GM23338 (cell line): ENCODE results near the gene SMG6. TPM values are rescaled to one million over a fixed set of nuclear protein-coding genes. Genes with fewer than 3 reads are reported as not detected.

ENCODE experiments used
- ATAC-seq: fragments of 200-7000 bp; cut with Tn5 transposase; 3 replicates; pipeline ENCODE4 v1.9.1; 2020
- DNase-seq: peaks from one replicate; pipeline ENCODE4 v3.0.0-alpha.2; 2015; ENCODE audit warnings: low spot score
- H2AFZ ChIP-seq: fragments of 200-600 bp; sonication (generic); 2 replicates; pipeline ENCODE4 v1.8.0; 2016; ENCODE audit warnings: antibody characterized with exemption, mild to moderate bottlenecking, moderate library complexity
- H3F3A ChIP-seq: fragments of 200-600 bp; sonication (generic); replicated peaks from 2 replicates; pipeline ENCODE4 v1.8.0; 2017; ENCODE audit warnings: antibody characterized with exemption, mixed run types, low read depth
- H3K27ac ChIP-seq: fragments of 200-600 bp; sonication (generic); 2 replicates; pipeline ENCODE4 v1.6.1; 2016; ENCODE audit warnings: low read depth
- H3K27me3 ChIP-seq: fragments of 200-600 bp; sonication (generic); 2 replicates; pipeline ENCODE4 v1.8.0; 2016; ENCODE audit warnings: mild to moderate bottlenecking, mixed run types, moderate library complexity; ENCODE audit not compliant: insufficient read depth
- H3K36me3 ChIP-seq: fragments of 200-600 bp; sonication (generic); 2 replicates; pipeline ENCODE4 v1.8.0; 2016; ENCODE audit warnings: mild to moderate bottlenecking; ENCODE audit not compliant: insufficient read depth
- H3K4me1 ChIP-seq: fragments of 200-600 bp; sonication (generic); 2 replicates; pipeline ENCODE4 v1.8.0; 2016; ENCODE audit warnings: mild to moderate bottlenecking, moderate library complexity; ENCODE audit not compliant: insufficient read depth
- H3K4me2 ChIP-seq: fragments of 200-600 bp; sonication (generic); 2 replicates; pipeline ENCODE4 v1.7.1; 2017; ENCODE audit warnings: mixed run types
- H3K4me3 ChIP-seq: fragments of 200-600 bp; sonication (generic); 2 replicates; pipeline ENCODE4 v1.6.1; 2016; ENCODE audit warnings: mixed run types
- H3K79me2 ChIP-seq: fragments of 200-600 bp; sonication (generic); replicated peaks from 2 replicates; pipeline ENCODE4 v1.8.0; 2017; ENCODE audit warnings: mild to moderate bottlenecking; ENCODE audit not compliant: insufficient read depth
- H3K9me2 ChIP-seq: fragments of 200-600 bp; sonication (generic); 2 replicates; pipeline ENCODE4 v1.8.0; 2017; ENCODE audit not compliant: insufficient read depth
- H4K20me1 ChIP-seq: fragments of 200-600 bp; sonication (generic); replicated peaks from 2 replicates; pipeline ENCODE4 v1.8.0; 2017; ENCODE audit warnings: mild to moderate bottlenecking; ENCODE audit not compliant: insufficient read depth
- H3K27ac Mint-ChIP-seq: 2 replicates; pipeline ENCODE4 v1.8.0; 2020; ENCODE audit warnings: inconsistent platforms, mild to moderate bottlenecking, moderate library complexity, mixed read lengths
- H3K27me3 Mint-ChIP-seq: 3 replicates; pipeline ENCODE4 v1.8.0; 2022; ENCODE audit warnings: low read depth, mild to moderate bottlenecking, moderate library complexity, mixed read lengths, inconsistent platforms; ENCODE audit not compliant: insufficient read depth, poor library complexity
- H3K36me3 Mint-ChIP-seq: 3 replicates; pipeline ENCODE4 v1.8.0; 2021; ENCODE audit warnings: low read depth, mild to moderate bottlenecking, inconsistent platforms, moderate library complexity, mixed read lengths
- H3K4me1 Mint-ChIP-seq: 3 replicates; pipeline ENCODE4 v1.8.0; 2020; ENCODE audit warnings: mild to moderate bottlenecking, inconsistent platforms, mixed read lengths
- H3K4me3 Mint-ChIP-seq: 3 replicates; pipeline ENCODE4 v1.8.0; 2021; ENCODE audit warnings: moderate library complexity, mild to moderate bottlenecking, inconsistent platforms, mixed read lengths
- H3K9me3 Mint-ChIP-seq: 3 replicates; pipeline ENCODE4 v1.8.0; 2020; ENCODE audit warnings: moderate library complexity, mild to moderate bottlenecking, inconsistent platforms, mixed read lengths
- CTCF ChIP-seq, 2 experiments: fragments of 200-600 bp in 1 of 2; sonication (generic) in 1 of 2; conservative IDR thresholded peaks; 2 replicates each; pipeline versions ENCODE4 v1.5.1 to v1.6.1; 2016 to 2017; ENCODE audit warnings: antibody characterized with exemption in 2 of 2, low read depth in 2 of 2, mild to moderate bottlenecking in 2 of 2, moderate library complexity in 1 of 2
- EZH2 ChIP-seq: fragments of 200-600 bp; sonication (generic); IDR thresholded peaks from one replicate; pipeline ENCODE4 v1.8.0; 2017; ENCODE audit warnings: antibody characterized with exemption, mild to moderate bottlenecking, low read depth; ENCODE audit not compliant: unreplicated experiment
- POLR2AphosphoS5 ChIP-seq: IDR thresholded peaks from 2 replicates; pipeline ENCODE4 v1.6.1; 2016; ENCODE audit warnings: antibody characterized with exemption, low read depth
- polyA plus RNA-seq: library from polyadenylated mRNA; unstranded; fragments of >200 nt; fragmentation: Nextera tagmentation; extraction: Ambion mirVana; gene quantifications from 2 replicates; pipeline ENCODE4 v1.2.1, GENCODE V29; 2016
- total RNA-seq: library from RNA; depleted of rRNA; stranded (reverse); fragments of >200 nt; shearing (Covaris generic); gene quantifications from 2 replicates; pipeline ENCODE4 v1.2.3, GENCODE V29; 2014
- TF ChIP-seq, protein P1 (sequence below): IDR thresholded peaks from one replicate; pipeline ENCODE4 v1.6.1; 2018; ENCODE audit warnings: antibody characterized with exemption; ENCODE audit not compliant: unreplicated experiment
- TF ChIP-seq, protein P2 (sequence below): IDR thresholded peaks from 2 replicates; pipeline ENCODE4 v1.6.1; 2016; ENCODE audit warnings: antibody characterized with exemption

SMG6 gene
- total and polyA plus RNA-seq, 2 experiments from 2014 or later, result 10.4 to 43.1 TPM

DNA sequence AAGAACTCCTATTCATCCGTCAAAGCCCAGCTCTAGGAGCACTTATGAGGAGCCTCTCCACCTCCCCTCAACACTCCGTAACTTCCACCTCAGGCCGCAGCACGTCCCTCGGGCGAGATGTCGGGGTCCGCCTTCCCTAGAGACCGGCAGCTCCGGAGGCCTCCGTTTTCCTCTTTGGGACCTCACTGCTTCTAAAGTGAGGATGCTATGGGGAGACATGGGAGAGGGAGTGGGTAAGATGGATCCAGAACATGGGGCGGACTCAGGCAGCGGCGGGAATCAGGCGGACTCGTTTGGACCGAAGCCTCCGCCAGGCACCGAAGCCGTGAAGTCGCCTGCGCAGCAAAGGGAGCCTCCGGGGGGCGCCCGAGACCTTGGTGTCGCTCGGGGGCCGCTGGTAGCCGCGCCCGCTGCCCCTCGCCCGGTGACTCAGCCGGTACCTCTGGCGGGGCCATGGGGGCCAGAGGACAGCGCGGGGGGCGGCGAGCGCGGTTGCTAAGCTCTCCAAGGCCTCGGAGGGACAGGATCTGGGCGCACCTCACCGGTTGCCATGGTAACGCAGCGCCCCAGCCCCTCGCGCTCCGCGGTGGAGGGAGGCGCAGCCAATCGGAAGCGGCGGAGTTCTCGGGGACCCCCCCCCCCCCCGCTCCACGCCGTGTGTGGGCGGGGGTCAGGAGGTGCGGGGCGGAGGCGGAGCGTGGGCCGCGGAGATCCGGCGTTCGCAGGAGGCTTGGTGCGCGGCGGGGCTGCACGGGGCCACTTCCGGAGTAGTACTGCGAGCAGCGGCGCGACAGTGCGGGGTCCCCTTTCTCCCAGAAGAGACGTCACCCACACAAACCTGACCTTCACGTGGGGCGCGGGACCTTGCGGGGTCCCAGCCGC, 250.0 kb downstream of the SMG6 start:
- Histone ChIP-seq H3K27ac (no peak overlapping the region), H3F3A (peaks cover 12% of the 10 kb centered on the region; the same call in 1 of the 2 replicates), H4K20me1 (no peaks in the 10 kb centered on the region; the same call in 1 of the 2 replicates), H3K4me3 (peak overlapping the region; percentile 59), H3K4me2 (peak overlapping the region; percentile 81), H3K4me1 (peaks cover 6% of the 10 kb centered on the region; the same call in 1 of the 2 replicates), H2AFZ (no peak overlapping the region; the same call in 1 of the 2 replicates), H3K27me3 (peaks cover 93% of the 10 kb centered on the region), H3K9me2 (no peaks in the 10 kb centered on the region), H3K79me2 (no peaks in the 10 kb centered on the region), H3K36me3 (no peaks in the 10 kb centered on the region)
- Mint-ChIP-seq H3K27ac (no peak overlapping the region), H3K36me3 (no peaks in the 10 kb centered on the region; the same call in 2 of the 3 replicates), H3K27me3 (peaks cover 65% of the 10 kb centered on the region), H3K4me1 (no peaks in the 10 kb centered on the region; the same call in 2 of the 3 replicates), H3K4me3 (peak overlapping the region; percentile 65), H3K9me3 (no peaks in the 10 kb centered on the region; the same call in 2 of the 3 replicates)
- DNase-seq (peak; percentile 88), ATAC-seq (peak; percentile 4)
- peak; percentile 60 to 75 for TF ChIP-seq CTCF (conservative IDR thresholded peaks at IDR 0.05; ENCODE audit: low read depth in 2 of 2)
- peak; percentile 83 for TF ChIP-seq EZH2
- TF ChIP-seq, protein P1, sequence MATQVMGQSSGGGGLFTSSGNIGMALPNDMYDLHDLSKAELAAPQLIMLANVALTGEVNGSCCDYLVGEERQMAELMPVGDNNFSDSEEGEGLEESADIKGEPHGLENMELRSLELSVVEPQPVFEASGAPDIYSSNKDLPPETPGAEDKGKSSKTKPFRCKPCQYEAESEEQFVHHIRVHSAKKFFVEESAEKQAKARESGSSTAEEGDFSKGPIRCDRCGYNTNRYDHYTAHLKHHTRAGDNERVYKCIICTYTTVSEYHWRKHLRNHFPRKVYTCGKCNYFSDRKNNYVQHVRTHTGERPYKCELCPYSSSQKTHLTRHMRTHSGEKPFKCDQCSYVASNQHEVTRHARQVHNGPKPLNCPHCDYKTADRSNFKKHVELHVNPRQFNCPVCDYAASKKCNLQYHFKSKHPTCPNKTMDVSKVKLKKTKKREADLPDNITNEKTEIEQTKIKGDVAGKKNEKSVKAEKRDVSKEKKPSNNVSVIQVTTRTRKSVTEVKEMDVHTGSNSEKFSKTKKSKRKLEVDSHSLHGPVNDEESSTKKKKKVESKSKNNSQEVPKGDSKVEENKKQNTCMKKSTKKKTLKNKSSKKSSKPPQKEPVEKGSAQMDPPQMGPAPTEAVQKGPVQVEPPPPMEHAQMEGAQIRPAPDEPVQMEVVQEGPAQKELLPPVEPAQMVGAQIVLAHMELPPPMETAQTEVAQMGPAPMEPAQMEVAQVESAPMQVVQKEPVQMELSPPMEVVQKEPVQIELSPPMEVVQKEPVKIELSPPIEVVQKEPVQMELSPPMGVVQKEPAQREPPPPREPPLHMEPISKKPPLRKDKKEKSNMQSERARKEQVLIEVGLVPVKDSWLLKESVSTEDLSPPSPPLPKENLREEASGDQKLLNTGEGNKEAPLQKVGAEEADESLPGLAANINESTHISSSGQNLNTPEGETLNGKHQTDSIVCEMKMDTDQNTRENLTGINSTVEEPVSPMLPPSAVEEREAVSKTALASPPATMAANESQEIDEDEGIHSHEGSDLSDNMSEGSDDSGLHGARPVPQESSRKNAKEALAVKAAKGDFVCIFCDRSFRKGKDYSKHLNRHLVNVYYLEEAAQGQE, result no peak
- TF ChIP-seq, protein P2, sequence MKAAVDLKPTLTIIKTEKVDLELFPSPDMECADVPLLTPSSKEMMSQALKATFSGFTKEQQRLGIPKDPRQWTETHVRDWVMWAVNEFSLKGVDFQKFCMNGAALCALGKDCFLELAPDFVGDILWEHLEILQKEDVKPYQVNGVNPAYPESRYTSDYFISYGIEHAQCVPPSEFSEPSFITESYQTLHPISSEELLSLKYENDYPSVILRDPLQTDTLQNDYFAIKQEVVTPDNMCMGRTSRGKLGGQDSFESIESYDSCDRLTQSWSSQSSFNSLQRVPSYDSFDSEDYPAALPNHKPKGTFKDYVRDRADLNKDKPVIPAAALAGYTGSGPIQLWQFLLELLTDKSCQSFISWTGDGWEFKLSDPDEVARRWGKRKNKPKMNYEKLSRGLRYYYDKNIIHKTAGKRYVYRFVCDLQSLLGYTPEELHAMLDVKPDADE, result no peak; the same call in 1 of the 2 replicates
- TF ChIP-seq POLR2AphosphoS5, result no peak
